Measurements from ENCODE around the gene MCRIP1.

MCRIP1 gene

GRCh38 chr17:81833921-81834830, 1.1 kb upstream of the MCRIP1 start:
- peaks cover 22% of the 10 kb centered on the region for H3K4me1 ChIP-seq (ENCODE audit: control insufficient read depth, insufficient read depth, low read length)
- no peaks in the 10 kb centered on the region for H3K27me3 ChIP-seq (ENCODE audit: control insufficient read depth, insufficient read depth, low read length)
- no peaks in the 10 kb centered on the region for H3K9me3 ChIP-seq (replicated peaks; ENCODE audit: low read length)
- peak overlapping the region; percentile 80 for H3K4me3 ChIP-seq (ENCODE audit: low read length)
- H3K4me2 ChIP-seq (ENCODE audit: low read length), result peak overlapping the region; percentile 88
- H3K9ac ChIP-seq (ENCODE audit: low read depth, low read length), result peak overlapping the region; percentile 99
- peaks cover 5% of the 10 kb centered on the region for H3K36me3 ChIP-seq (ENCODE audit: insufficient read depth, low read length)

GRCh38 chr17:81832608-81833159, 407 bp downstream of the MCRIP1 start:
- Histone ChIP-seq H3K27me3 (ENCODE audit: control insufficient read depth, insufficient read depth, low read length) (no peaks in the 10 kb centered on the region), H3K9ac (ENCODE audit: low read depth, low read length) (peak overlapping the region; percentile 97), H3K9me3 (replicated peaks; ENCODE audit: low read length) (no peaks in the 10 kb centered on the region), H3K4me2 (ENCODE audit: low read length) (peak overlapping the region; percentile 93), H3K36me3 (ENCODE audit: insufficient read depth, low read length) (peaks cover 5% of the 10 kb centered on the region), H3K4me3 (ENCODE audit: low read length) (peak overlapping the region; percentile 80), H3K4me1 (ENCODE audit: control insufficient read depth, insufficient read depth, low read length) (peaks cover 22% of the 10 kb centered on the region)

- Histone ChIP-seq H3K4me2 (ENCODE audit: low read length) (peak overlapping the region; percentile 93), H3K27me3 (ENCODE audit: control insufficient read depth, insufficient read depth, low read length) (no peaks in the 10 kb centered on the region), H3K36me3 (ENCODE audit: insufficient read depth, low read length) (peaks cover 5% of the 10 kb centered on the region), H3K9me3 (replicated peaks; ENCODE audit: low read length) (no peaks in the 10 kb centered on the region), H3K9ac (ENCODE audit: low read depth, low read length) (peak overlapping the region; percentile 97), H3K4me1 (ENCODE audit: control insufficient read depth, insufficient read depth, low read length) (peaks cover 22% of the 10 kb centered on the region), H3K4me3 (ENCODE audit: low read length) (peak overlapping the region; percentile 80)
Observed at GRCh38 chr17:81831957-81832607, 1.0 kb downstream of the MCRIP1 start.

GRCh38 chr17:81831563-81831956, 1.5 kb downstream of the MCRIP1 start:
- Histone ChIP-seq H3K4me2 (ENCODE audit: low read length) (peak overlapping the region; percentile 93), H3K4me3 (ENCODE audit: low read length) (peak overlapping the region; percentile 80), H3K9ac (ENCODE audit: low read depth, low read length) (peak overlapping the region; percentile 97)

GRCh38 chr17:81829858-81830257, 3.2 kb downstream of the MCRIP1 start:
- no peaks in the 10 kb centered on the region for H3K27me3 ChIP-seq (ENCODE audit: control insufficient read depth, insufficient read depth, low read length)
- peaks cover 5% of the 10 kb centered on the region for H3K36me3 ChIP-seq (ENCODE audit: insufficient read depth, low read length)
- no peaks in the 10 kb centered on the region for H3K9me3 ChIP-seq (replicated peaks; ENCODE audit: low read length)
- H3K9ac ChIP-seq (ENCODE audit: low read depth, low read length), result no peak overlapping the region
- H3K4me2 ChIP-seq (ENCODE audit: low read length), result no peak overlapping the region
- H3K4me1 ChIP-seq (ENCODE audit: control insufficient read depth, insufficient read depth, low read length), result peaks cover 22% of the 10 kb centered on the region
- H3K4me3 ChIP-seq (ENCODE audit: low read length), result no peak overlapping the region

More at GRCh38 chr17:81831563-81831956, 1.5 kb downstream of the MCRIP1 start:
- Histone ChIP-seq H3K36me3 (ENCODE audit: insufficient read depth, low read length) (peaks cover 5% of the 10 kb centered on the region), H3K27me3 (ENCODE audit: control insufficient read depth, insufficient read depth, low read length) (no peaks in the 10 kb centered on the region), H3K9me3 (replicated peaks; ENCODE audit: low read length) (no peaks in the 10 kb centered on the region), H3K4me1 (ENCODE audit: control insufficient read depth, insufficient read depth, low read length) (peaks cover 22% of the 10 kb centered on the region)

GRCh38 chr17:81828656-81829055, 4.4 kb downstream of the MCRIP1 start:
- Histone ChIP-seq H3K9me3 (replicated peaks; ENCODE audit: low read length) (no peaks in the 10 kb centered on the region), H3K4me2 (ENCODE audit: low read length) (no peak overlapping the region), H3K36me3 (ENCODE audit: insufficient read depth, low read length) (peaks cover 5% of the 10 kb centered on the region), H3K9ac (ENCODE audit: low read depth, low read length) (no peak overlapping the region), H3K4me1 (ENCODE audit: control insufficient read depth, insufficient read depth, low read length) (peaks cover 17% of the 10 kb centered on the region), H3K27me3 (ENCODE audit: control insufficient read depth, insufficient read depth, low read length) (no peaks in the 10 kb centered on the region), H3K4me3 (ENCODE audit: low read length) (no peak overlapping the region)

GRCh38 chr17:81825841-81826466, 7.1 kb downstream of the MCRIP1 start:
- H3K9ac ChIP-seq (ENCODE audit: low read depth, low read length), result no peak overlapping the region
- no peak overlapping the region for H3K4me2 ChIP-seq (ENCODE audit: low read length)
- H3K4me3 ChIP-seq (ENCODE audit: low read length), result no peak overlapping the region
- H3K9me3 ChIP-seq (replicated peaks; ENCODE audit: low read length), result no peaks in the 10 kb centered on the region
- H3K27me3 ChIP-seq (ENCODE audit: control insufficient read depth, insufficient read depth, low read length), result no peaks in the 10 kb centered on the region
- peaks cover 18% of the 10 kb centered on the region for H3K36me3 ChIP-seq (ENCODE audit: insufficient read depth, low read length)
- peaks cover 12% of the 10 kb centered on the region for H3K4me1 ChIP-seq (ENCODE audit: control insufficient read depth, insufficient read depth, low read length)

- Histone ChIP-seq H3K36me3 (ENCODE audit: insufficient read depth, low read length) (peaks cover 13% of the 10 kb centered on the region), H3K9ac (ENCODE audit: low read depth, low read length) (no peak overlapping the region), H3K4me2 (ENCODE audit: low read length) (no peak overlapping the region), H3K4me1 (ENCODE audit: control insufficient read depth, insufficient read depth, low read length) (peaks cover 12% of the 10 kb centered on the region), H3K4me3 (ENCODE audit: low read length) (no peak overlapping the region), H3K27me3 (ENCODE audit: control insufficient read depth, insufficient read depth, low read length) (no peaks in the 10 kb centered on the region), H3K9me3 (replicated peaks; ENCODE audit: low read length) (no peaks in the 10 kb centered on the region)
Observed at GRCh38 chr17:81824595-81824994, 8.5 kb downstream of the MCRIP1 start.

- no peaks in the 10 kb centered on the region for H3K27me3 ChIP-seq (ENCODE audit: control insufficient read depth, insufficient read depth, low read length)
- H3K9ac ChIP-seq (ENCODE audit: low read depth, low read length), result no peak overlapping the region
- H3K4me1 ChIP-seq (ENCODE audit: control insufficient read depth, insufficient read depth, low read length), result peaks cover 12% of the 10 kb centered on the region
- H3K36me3 ChIP-seq (ENCODE audit: insufficient read depth, low read length), result peaks cover 13% of the 10 kb centered on the region
- H3K4me2 ChIP-seq (ENCODE audit: low read length), result no peak overlapping the region
- H3K4me3 ChIP-seq (ENCODE audit: low read length), result no peak overlapping the region
- no peaks in the 10 kb centered on the region for H3K9me3 ChIP-seq (replicated peaks; ENCODE audit: low read length)
Observed at GRCh38 chr17:81823820-81824550, 9.1 kb downstream of the MCRIP1 start.

GRCh38 chr17:81822996-81823819, 9.9 kb downstream of the MCRIP1 start:
- Histone ChIP-seq H3K9ac (ENCODE audit: low read depth, low read length) (no peak overlapping the region), H3K36me3 (ENCODE audit: insufficient read depth, low read length) (peaks cover 13% of the 10 kb centered on the region), H3K27me3 (ENCODE audit: control insufficient read depth, insufficient read depth, low read length) (peaks cover 4% of the 10 kb centered on the region)

More at GRCh38 chr17:81822996-81823819, 9.9 kb downstream of the MCRIP1 start:
- H3K4me3 ChIP-seq (ENCODE audit: low read length), result no peak overlapping the region
- peaks cover 12% of the 10 kb centered on the region for H3K4me1 ChIP-seq (ENCODE audit: control insufficient read depth, insufficient read depth, low read length)
- H3K4me2 ChIP-seq (ENCODE audit: low read length), result no peak overlapping the region
- H3K9me3 ChIP-seq (replicated peaks; ENCODE audit: low read length), result no peaks in the 10 kb centered on the region
